GM18505 (cell line): ENCODE results near the gene MTX3.

Source experiments
- ATAC-seq: cut with Tn5 transposase; IDR thresholded peaks from one replicate; pipeline ENCODE4 v1.9.1; 2021; ENCODE audit not compliant: unreplicated experiment
- POLR2A ChIP-seq: IDR thresholded peaks from 4 replicates; pipeline ENCODE4 v1.6.1; 2011; ENCODE audit warnings: borderline replicate concordance; ENCODE audit not compliant: insufficient read depth, insufficient read length; ENCODE audit errors: extremely low read depth

The MTX3 gene

DNA sequence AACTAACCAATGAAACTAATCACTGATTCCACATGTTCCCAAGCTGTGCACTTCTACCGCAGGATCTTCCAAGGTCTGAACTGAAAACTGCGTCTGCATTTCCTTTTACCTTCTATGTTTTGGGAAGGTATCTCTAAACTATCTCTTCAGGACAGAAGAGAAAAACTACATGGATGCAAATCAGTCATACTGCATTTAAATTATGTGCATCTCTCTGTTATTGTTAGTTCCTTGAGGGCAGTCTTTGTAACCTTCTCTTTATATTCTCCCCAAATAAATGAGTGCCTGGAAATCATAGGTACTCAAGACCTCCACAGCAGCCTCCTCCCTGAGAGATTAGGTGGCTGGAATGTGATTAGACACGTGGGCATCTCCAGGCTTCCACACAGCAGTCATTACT, 17.1 kb downstream of the MTX3 start:
- no peak for ATAC-seq
- TF ChIP-seq POLR2A: no peak

DNA sequence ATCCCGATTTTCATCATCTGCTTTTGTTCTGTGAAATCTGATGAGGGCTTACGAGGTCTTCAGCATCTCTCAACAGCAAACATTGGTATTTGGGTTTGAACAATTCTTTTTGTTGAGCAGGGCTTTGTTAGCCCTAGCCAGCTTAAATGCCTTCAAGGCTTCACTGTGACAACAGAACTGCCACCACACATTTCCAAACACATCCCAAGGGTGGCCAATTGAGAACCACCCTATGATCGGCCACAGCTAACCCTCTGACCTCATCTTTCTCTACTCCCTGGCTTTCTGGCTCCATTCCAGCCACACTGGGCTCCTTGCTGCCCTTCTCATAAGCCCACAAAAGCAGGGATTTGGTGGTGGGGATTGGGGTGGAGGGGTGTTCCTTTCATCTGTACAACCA, 17.6 kb downstream of the MTX3 start:
- no peak for ATAC-seq
- no peak for TF ChIP-seq POLR2A

DNA sequence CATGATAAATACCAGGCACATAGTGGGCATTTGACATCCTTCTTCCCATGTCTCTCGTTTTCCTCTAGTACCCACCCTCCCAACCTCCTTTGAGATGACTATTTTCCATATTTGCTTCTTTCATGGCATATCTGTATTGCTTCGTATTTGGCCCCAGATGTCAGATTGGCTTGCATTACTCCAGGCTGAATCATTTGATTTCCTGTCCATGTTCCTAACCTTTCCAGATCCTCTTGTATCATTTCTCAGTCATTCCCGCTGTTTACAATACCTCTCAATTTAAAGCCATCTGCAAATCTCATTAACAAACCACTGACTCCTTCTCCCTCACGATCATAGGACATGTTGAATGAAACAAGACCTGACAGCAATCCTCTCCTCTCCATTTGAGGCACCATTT, 19.9 kb downstream of the MTX3 start:
- no peak for ATAC-seq
- TF ChIP-seq POLR2A: no peak

DNA sequence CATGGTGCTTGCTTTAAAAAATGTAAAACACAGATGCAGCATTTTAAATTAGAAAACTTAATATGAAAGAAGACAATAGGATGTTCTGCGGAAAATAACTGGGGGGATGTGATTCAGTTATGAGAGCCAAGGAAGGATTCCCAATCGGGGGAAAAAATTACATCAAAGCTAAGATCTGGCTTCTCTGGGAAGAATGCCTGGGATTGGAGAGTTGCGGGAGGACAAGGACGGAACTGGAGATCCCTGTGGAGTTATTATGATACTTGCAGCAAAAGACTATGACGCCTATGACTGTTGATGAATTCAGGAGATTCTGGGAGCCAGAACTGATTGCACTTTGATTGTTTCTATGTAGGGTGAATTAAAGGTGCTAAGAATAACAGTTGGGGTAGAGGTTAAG, 24.6 kb downstream of the MTX3 start:
- ATAC-seq: no peak
- no peak for TF ChIP-seq POLR2A

DNA sequence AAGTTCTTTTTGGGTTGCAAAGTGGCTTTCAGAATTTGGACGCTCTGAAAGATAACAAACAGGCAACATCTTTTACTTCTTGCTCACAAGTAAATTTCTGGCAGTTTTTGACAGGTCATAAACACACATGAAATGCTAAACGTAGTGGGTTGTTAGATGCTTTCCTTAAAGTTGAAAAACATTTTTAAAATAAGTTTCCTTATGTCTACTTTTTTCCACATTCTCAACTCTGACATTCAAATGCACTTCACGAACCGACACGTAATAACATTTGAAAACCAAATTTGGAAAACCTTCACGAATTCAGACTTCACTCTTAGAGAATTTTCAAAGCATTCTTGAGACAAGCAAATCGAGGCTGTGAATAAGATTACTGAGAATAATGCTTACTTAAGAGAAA, 26.9 kb downstream of the MTX3 start:
- no peak for ATAC-seq
- TF ChIP-seq POLR2A: no peak

DNA sequence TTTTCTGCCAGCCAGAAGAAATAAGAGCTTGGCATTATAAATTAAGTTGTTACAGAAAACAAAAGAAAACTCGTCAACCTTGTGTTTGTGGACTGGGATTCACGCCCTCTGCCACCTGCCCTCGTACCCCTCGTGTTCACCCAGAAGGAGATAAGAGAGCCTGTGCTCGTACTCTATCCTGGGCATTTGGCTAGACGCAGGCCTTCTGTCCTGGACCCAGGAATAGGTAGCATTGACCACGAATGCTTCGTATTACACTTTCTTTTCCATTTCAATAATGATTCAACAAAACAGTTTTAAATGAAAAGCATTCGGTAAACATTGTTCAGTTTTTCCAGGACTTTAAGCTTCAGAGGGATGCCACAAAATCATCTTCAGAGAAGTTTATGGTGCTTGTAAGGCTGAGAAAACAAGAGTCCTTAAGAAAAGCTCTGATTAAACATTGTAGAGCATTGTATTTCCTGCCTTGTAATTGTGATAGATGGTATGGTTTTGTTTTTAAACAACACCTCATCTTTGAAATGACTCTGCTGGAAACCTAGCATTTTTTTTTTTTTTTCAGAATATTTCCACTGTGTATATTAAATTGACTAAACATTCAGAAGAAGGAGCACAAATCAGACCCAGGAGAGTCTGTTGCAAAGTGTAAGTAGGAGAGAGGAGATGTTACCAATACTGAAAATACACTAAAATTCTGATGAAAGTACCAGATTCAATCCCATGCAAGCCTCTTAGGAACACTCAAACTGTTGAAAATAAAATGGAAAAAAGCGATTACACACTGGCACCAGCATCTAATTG, 27.6 kb downstream of the MTX3 start:
- TF ChIP-seq POLR2A: no peak

DNA sequence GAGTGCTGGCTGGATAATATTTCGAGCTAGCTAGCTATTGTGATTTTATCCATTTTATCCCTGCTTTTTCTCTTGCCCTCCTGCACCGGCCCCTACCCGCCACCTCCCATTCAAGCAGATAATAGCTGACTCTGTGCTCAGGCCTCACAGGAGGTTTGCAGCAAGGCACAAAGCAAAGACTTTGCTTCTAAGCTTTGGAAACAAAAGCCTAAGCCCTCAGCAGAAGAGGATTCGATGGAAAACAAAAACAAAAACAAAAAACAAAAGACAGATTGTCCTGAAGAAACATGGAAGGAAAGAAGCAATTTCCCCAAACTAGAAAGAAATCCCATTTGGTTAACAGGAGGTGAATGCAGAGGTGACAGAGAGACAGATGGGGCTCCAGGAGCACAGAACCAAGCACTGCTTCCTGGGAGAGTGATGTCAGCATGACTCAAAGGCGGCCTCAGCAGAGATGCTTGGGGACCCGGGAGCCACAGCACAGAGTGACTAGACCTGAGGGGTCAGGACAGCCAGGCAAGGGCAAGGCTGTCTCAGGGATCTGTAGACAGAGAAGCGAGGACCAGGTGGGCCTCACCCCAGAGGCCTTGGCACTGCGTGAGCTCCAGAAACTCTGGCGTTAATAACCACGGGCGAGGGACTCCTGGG, 28.4 kb downstream of the MTX3 start:
- no peak for ATAC-seq
- TF ChIP-seq POLR2A: no peak

More for the DNA sequence above, 27.6 kb downstream of the MTX3 start:
- no peak for ATAC-seq

DNA sequence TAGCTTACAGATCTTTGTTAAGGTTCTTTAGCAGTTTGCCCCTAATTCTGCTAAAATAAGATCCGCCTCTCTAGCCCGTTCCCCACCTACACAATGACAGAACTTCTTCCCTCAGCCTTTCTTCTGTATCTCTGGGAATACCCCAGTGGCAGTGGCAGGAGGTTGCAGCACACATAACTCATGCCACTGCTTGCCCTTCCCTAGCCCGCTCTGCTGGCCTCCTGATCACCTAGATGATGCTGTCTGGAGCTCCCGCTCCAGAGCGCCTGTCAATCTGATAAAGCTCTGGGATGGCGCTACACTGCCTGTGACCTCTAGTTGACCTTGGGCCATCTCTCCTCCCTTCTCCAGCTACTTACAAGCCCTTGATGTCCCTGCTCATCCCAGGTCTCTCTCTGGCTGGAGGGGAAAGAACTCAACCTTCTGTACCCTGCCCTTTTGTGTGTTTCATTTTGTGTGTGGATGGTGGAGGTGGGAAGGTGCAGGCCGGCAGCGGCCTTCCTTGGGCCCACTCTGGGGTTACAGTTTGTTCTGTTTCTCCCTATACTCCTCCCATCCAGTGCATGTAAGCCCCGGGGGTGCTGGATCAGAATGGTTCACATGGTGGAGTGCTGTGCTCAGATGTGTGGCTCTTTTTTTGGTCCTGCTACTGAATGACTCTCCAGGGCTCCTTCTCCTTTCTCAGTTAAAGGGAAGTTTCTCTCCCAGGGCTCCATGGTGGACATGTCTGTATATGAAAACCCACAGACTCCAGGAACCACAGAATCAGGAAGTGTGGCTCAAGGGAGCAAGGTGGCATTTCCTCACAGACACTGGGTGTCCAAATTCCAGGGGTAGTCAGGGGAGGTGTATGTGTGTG, 29.1 kb downstream of the MTX3 start:
- no peak for ATAC-seq
- no peak for TF ChIP-seq POLR2A

DNA sequence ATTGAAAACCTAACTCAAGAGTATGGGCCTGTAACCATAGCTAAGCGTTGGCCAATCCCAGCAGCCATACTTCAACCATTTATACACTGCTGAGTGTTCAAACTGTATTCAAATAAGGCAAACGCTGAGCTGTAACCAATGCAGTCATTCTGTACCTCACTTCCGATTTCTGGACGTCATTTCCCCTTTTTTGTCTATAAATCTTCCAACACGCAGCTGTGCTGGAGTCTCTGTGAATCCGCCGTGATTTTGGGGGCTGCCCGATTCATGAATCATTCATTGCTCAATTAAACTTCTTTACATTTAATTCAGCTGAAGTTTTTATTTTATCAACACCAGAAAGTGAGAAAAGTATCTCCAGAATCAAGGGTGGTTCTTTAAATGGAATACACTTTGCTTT, 31.7 kb downstream of the MTX3 start:
- TF ChIP-seq POLR2A: no peak
- ATAC-seq: no peak

DNA sequence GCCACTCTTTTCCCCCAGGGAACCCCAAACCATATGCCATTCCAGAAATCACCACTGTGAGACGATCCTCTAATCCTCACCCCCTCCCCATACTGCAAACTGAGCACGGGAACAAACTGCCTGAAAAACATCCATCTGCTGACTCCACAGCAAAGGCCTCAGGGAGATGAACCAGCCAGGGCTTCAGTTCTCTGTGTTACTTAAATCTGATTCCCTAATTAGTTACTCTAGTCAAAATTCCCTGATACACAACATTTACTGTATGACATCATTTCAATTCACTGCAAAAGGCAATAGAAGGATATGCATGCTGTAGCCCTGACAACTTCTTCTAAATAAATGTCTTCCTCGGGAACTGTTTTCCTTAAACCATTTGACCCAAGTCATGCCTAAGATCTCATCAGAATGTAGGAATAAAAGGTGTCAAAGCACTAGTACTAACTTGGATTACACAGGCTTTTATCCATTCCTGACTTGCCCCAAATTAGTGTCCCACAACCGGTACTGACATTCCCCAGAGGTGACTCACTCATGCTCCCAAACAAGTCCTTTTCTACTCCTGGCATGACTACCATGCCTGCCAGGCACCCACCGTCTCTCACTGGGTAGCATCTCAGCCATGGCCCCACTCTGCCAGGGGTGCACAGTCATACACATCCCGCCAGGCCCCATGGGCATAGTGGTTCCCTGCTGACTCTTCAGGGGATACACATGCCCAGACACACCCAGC, 35.0 kb downstream of the MTX3 start:
- no peak for TF ChIP-seq POLR2A
- ATAC-seq: no peak

DNA sequence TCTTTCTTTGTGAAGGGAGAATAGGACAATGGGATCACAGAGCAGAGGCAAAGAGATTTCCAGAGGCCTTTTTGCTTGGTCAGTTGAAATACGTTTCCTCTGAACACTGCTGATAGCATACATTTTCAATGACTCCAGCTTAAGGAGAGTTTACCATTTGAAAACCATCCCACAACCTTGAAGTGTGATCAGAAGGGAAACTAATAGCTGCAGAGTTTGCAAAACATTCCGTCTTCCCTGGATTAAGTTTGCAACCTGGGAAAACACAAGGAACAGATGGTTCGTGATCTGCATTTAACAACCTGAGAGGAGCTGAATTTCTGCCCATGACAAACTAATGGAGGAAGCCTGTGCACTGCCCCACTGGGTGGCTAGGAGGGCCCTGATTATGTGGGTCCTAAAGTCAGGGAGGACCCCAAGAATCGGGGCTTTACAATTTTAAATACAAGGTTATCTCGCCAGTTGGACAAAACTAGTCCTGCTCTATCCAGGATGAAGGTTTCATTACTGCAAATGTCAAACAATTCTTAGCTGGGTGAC, 35.6 kb downstream of the MTX3 start:
- ATAC-seq: no peak
- no peak for TF ChIP-seq POLR2A

DNA sequence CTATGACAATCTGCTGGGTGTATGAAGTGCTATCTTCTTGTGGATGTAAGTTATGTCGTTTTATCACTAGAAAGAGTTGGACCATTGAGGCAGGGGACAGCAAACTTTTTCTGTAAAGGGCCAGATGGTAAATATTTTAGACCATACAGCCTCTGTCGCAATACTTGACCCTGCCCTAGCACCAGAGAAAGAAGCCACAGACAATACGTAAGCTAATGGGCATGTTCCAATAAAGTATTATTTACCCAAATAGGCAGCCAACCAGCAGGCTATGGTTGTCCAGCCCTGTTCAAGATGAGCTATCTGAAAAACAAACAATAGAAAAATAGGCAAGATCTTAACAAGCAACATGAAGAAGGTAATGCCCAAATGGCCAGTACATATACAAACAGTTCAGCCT, 36.4 kb downstream of the MTX3 start:
- no peak for TF ChIP-seq POLR2A
- no peak for ATAC-seq

DNA sequence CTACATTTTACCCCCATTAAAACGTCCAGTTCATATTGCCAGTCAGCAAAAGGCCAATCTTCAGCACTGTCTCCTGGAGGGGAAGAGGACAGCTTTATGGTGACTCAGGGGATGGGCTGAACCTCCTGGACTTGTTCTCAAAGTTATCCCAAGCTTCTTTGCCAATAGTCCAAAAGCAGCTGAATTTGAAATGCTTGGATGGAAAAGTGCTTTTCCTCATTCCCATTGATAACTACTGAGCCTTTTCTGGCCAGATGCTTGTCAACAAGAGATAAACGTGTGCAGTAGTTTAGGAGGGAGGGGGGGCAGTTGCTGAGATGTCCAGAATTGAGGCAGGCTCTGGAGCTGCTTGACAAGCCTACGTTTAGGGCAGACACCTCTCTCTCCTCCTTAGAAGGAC, 43.5 kb downstream of the MTX3 start:
- no peak for ATAC-seq
- TF ChIP-seq POLR2A: no peak
